ENCODE data around the gene CYGB. TPM values are rescaled to one million over a fixed set of nuclear protein-coding genes. Genes with fewer than 3 reads are reported as not detected.
A peak's percentile ranks its signal among the peaks of the same experiment; 100 is the strongest.

The CYGB gene
- total and polyA plus RNA-seq, 2 of the 13 experiments (the other 11 are each of a cell fraction or from before 2014, with no cell fraction given), result 18.9 to 27.1 TPM

DNA sequence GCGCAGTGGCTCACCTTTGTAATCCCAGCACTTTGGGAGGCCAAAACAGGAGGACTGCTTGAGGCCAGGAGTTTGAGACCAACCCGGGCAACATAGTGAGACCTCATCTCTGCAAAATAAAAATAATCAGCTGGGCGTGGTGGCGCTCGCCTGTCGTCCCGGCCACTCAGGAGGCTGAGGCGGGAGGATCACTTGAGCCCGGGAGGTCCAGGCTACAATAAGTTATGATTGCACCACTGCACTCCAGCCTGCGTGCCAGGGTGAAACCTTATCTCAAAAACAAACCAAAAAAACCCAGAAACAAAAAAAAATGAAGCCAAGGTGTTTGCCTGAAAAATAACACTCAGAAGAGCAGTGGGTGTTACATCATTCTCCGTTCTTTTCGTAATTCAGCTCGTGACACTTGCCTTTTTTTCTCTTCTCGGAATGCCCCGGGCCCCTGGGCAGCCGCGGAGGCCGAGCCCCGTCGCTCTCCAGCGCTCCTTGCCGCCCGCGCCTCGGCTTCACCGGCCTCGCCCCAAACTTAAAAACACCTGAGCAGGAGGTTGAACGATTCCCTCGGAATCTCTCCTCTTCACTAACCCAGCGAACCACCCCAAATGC is 19.4 kb upstream of the CYGB start (continued):
- TF ChIP-seq ZNF773 (CRISPR knock-in tag; IDR thresholded peaks at IDR 0.05; ENCODE audit: borderline replicate concordance) (peak; percentile 49; the same call in 1 of the 2 replicates), CCAR2 (optimal IDR thresholded peaks at IDR 0.05; ENCODE audit: low read depth, low read length) (no peak), LRRFIP1 (CRISPR knock-in tag; conservative IDR thresholded peaks at IDR 0.05) (no peak), CREBL2 (CRISPR knock-in tag; IDR thresholded peaks at IDR 0.05; ENCODE audit: borderline replicate concordance) (no peak), RARA (CRISPR knock-in tag; IDR thresholded peaks at IDR 0.05) (no peak), PITX1 (CRISPR knock-in tag; IDR thresholded peaks at IDR 0.05) (no peak), HOXD1 (CRISPR knock-in tag; IDR thresholded peaks at IDR 0.05) (no peak; the same call in 1 of the 2 replicates), ZNF841 (CRISPR knock-in tag; IDR thresholded peaks at IDR 0.05; ENCODE audit: borderline replicate concordance) (no peak), XBP1 (CRISPR knock-in tag; IDR thresholded peaks at IDR 0.05) (no peak), PTBP1 (IDR thresholded peaks at IDR 0.05; ENCODE audit: low read depth, low read length, poor library complexity, severe bottlenecking) (no peak), SMC3 (IDR thresholded peaks at IDR 0.05; ENCODE audit: low read length) (no peak), CREB1 (IDR thresholded peaks at IDR 0.05) (no peak), CREB1 (CRISPR knock-in tag; IDR thresholded peaks at IDR 0.05) (no peak), ZNF550 (CRISPR knock-in tag; IDR thresholded peaks at IDR 0.05; ENCODE audit: borderline replicate concordance) (no peak), HNRNPLL (IDR thresholded peaks at IDR 0.05; ENCODE audit: low read depth, low read length, poor library complexity, severe bottlenecking) (peak; percentile 66), ZMYM3 (CRISPR knock-in tag; IDR thresholded peaks at IDR 0.05) (peak; percentile 95), ZNF468 (CRISPR knock-in tag; IDR thresholded peaks at IDR 0.05) (no peak), GLI4 (CRISPR knock-in tag; IDR thresholded peaks at IDR 0.05; ENCODE audit: borderline replicate concordance) (no peak), ZNF251 (CRISPR knock-in tag; IDR thresholded peaks at IDR 0.05) (no peak), SATB2 (CRISPR knock-in tag; IDR thresholded peaks at IDR 0.05) (no peak), ZNF788 (CRISPR knock-in tag; IDR thresholded peaks at IDR 0.05; ENCODE audit: borderline replicate concordance) (no peak), ESRRA (CRISPR knock-in tag; IDR thresholded peaks at IDR 0.05; ENCODE audit: low read depth) (no peak), ZSCAN5A (CRISPR knock-in tag; IDR thresholded peaks at IDR 0.05; ENCODE audit: borderline replicate concordance) (no peak; the same call in 1 of the 2 replicates)
- TF ChIP-seq, protein P1, sequence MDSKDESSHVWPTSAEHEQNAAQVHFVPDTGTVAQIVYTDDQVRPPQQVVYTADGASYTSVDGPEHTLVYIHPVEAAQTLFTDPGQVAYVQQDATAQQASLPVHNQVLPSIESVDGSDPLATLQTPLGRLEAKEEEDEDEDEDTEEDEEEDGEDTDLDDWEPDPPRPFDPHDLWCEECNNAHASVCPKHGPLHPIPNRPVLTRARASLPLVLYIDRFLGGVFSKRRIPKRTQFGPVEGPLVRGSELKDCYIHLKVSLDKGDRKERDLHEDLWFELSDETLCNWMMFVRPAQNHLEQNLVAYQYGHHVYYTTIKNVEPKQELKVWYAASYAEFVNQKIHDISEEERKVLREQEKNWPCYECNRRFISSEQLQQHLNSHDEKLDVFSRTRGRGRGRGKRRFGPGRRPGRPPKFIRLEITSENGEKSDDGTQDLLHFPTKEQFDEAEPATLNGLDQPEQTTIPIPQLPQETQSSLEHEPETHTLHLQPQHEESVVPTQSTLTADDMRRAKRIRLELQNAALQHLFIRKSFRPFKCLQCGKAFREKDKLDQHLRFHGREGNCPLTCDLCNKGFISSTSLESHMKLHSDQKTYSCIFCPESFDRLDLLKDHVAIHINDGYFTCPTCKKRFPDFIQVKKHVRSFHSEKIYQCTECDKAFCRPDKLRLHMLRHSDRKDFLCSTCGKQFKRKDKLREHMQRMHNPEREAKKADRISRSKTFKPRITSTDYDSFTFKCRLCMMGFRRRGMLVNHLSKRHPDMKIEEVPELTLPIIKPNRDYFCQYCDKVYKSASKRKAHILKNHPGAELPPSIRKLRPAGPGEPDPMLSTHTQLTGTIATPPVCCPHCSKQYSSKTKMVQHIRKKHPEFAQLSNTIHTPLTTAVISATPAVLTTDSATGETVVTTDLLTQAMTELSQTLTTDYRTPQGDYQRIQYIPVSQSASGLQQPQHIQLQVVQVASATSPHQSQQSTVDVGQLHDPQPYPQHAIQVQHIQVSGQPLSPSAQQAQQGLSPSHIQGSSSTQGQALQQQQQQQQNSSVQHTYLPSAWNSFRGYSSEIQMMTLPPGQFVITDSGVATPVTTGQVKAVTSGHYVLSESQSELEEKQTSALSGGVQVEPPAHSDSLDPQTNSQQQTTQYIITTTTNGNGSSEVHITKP (CRISPR knock-in tag; IDR thresholded peaks at IDR 0.05; ENCODE audit: low read depth), result no peak
